Fibroblast of villous mesenchyme (primary cell): ENCODE results near the gene ENTREP1. TPM values are rescaled to one million over a fixed set of nuclear protein-coding genes. Genes with fewer than 3 reads are reported as not detected.

Experiments used
- DNase-seq: peaks from one replicate; pipeline ENCODE4 v3.0.0-alpha.2; 2010; ENCODE audit warnings: low read depth
- H3K4me3 ChIP-seq: 2 replicates; pipeline ENCODE4 v1.5.1; 2011; ENCODE audit warnings: low read depth, mild to moderate bottlenecking, low read length
- CTCF ChIP-seq: IDR thresholded peaks from 2 replicates; pipeline ENCODE4 v1.5.1; 2012; ENCODE audit warnings: low read depth, mild to moderate bottlenecking, low read length; ENCODE audit not compliant: insufficient read depth
- total RNA-seq: library from RNA; depleted of rRNA; stranded (reverse); fragments of >200 nt; gene quantifications from 2 replicates; pipeline ENCODE4 v1.2.3, GENCODE V29; 2012

The ENTREP1 gene
- total RNA-seq, 1 donor: not detected

GRCh38 chr9:69331444-69331843 lies 6.4 kb downstream of the ENTREP1 start:
- DNase-seq: no peak
- H3K4me3 ChIP-seq: no peak overlapping the region
- TF ChIP-seq CTCF: no peak

- DNase-seq: no peak
- H3K4me3 ChIP-seq: no peak overlapping the region
- no peak for TF ChIP-seq CTCF
Measured at GRCh38 chr9:69332067-69332685, 7.2 kb downstream of the ENTREP1 start.

GRCh38 chr9:69333716-69334115 lies 8.7 kb downstream of the ENTREP1 start:
- TF ChIP-seq CTCF: no peak
- DNase-seq: no peak

GRCh38 chr9:69334317-69334716 lies 9.3 kb downstream of the ENTREP1 start:
- TF ChIP-seq CTCF: no peak
- DNase-seq: no peak
- H3K4me3 ChIP-seq: no peak overlapping the region

More at GRCh38 chr9:69333716-69334115, 8.7 kb downstream of the ENTREP1 start:
- H3K4me3 ChIP-seq: no peak overlapping the region

- DNase-seq: no peak
- H3K4me3 ChIP-seq: no peak overlapping the region
Measured at GRCh38 chr9:69339620-69340019, 14.6 kb downstream of the ENTREP1 start.

GRCh38 chr9:69340631-69341030 lies 15.6 kb downstream of the ENTREP1 start:
- DNase-seq: no peak
- no peak for TF ChIP-seq CTCF

More at GRCh38 chr9:69339620-69340019, 14.6 kb downstream of the ENTREP1 start:
- TF ChIP-seq CTCF: no peak

GRCh38 chr9:69342769-69343168 lies 17.8 kb downstream of the ENTREP1 start:
- TF ChIP-seq CTCF: no peak
- DNase-seq: no peak
- H3K4me3 ChIP-seq: no peak overlapping the region

More at GRCh38 chr9:69340631-69341030, 15.6 kb downstream of the ENTREP1 start:
- no peak overlapping the region for H3K4me3 ChIP-seq
